Measurements from ENCODE around the gene AKR7A3.
"Not testable (repeated sequence)": the region's sequence is repeated elsewhere in the genome, so short reads cannot be mapped to it uniquely, and the experiment has no call there.

The AKR7A3 gene

DNA sequence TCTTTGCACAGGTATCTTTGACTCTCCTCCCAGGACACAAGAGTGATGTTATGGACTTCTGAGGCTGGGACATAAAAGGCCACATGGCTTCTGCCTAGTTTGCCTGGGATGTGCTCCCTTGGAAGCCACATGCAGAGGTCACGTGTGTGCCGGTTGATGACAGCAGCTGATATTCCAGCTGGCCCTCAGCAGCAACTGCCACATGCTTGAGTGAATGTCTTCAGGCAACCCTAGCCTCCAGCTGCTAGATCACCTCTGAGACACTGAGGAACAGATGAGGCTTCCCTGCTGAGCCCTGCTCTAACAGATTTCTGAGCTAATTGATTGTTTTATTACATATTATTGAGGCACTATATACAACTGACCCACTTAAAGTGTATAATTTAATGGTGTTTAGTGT is 11.6 kb upstream of the AKR7A3 start:
- no peak for DNase-seq (ENCODE audit: extremely low read depth in 1 of 2, low read depth in 1 of 2)

DNA sequence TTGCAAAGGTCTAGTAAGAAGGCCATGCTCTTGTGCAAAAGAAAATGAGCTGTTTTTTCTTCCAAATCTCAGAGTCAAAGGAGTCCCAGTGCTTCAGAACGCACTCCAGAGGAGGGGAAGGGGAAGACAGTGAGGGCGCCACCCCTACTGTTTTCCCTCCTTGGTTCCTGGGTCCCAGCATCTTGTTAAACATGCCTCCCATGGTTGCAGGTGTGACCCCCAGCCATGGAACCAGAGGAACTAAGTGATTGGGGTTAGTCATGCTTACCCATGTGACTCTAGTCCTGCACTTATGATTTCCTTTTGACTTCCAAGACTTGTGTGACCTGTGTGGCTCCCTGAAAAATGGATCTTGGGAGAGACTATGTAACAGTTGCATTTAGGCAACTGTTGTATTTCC is 6.1 kb upstream of the AKR7A3 start:
- DNase-seq (ENCODE audit: extremely low read depth in 1 of 2, low read depth in 1 of 2) = no peak

DNA sequence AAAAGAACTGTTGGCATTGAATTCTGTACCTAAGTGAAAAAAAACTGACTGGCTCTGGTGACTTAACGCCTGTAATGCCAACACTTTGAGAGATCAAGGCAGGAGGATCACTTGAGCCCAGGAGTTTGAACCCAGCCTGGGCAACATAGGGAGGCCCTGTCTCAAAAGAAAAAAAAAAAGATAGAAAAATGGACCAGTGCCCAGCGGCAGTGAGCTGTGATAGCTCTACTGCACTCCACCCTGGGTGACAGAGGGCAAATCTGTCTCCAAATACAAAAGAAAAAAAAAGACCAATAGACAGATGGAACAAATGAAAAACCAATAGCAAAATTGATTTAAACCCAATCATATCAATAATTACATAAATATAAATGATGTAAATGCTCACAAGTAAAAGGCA is 674 bp upstream of the AKR7A3 start:
- DNase-seq (ENCODE audit: extremely low read depth in 1 of 2, low read depth in 1 of 2) = no peak

DNA sequence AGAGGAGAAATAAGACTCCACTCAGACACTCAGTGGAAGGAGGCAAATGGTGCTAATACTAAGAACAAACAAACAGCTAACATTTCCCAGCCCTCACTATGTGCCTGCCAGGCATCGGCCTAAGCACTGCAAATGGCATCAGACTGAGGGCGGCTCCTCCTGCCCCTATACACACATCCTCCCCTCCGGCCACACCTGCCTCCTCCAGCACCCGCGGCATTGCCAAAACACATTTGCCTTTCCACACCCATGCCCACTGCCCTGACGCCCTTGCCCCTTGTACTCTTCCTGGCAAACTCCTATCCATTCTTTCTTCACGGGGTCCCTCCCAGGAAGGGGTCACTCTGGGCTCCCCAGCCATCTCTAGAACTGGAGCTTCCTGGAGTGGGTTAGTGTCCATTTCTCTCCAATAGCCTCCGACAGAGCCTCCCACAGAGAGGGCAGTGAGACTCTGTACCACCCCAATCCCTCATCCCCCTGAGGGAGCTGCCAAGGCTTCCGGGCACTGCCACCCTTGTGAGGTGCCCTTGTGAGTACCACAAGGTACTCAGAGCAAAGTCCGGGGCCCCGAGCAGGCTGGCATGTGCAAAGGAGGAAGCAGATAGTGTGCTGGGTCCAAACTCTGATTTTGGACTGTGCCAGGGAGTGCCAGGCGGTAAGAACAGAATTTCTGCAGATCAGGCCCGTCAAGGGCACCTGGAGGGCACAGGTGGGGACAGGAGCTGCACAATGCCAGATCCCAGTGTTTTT is 959 bp downstream of the AKR7A3 start:
- no peak for DNase-seq (ENCODE audit: extremely low read depth in 1 of 2, low read depth in 1 of 2)

DNA sequence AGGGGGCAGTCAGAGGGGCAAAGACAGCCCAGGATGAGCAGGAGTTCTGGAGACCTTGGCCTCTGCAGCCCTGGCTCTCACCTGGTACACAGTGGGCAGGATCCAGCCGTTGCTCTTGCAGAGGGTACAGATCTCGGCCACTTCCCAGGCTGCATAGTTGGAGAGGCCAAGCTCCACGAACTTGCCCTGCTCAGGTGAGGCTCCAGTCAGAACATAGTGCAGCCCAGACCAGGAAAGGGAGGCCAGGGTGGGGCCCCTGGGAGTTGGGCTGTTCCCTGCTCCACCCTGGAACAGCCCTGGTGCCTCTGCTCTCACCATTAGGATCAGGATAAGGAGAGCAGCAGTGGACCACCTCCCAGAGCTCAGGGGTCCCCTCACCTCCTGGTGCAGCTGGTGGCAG is 2.8 kb downstream of the AKR7A3 start:
- not testable (repeated sequence) for DNase-seq (ENCODE audit: extremely low read depth in 1 of 2, low read depth in 1 of 2)

DNA sequence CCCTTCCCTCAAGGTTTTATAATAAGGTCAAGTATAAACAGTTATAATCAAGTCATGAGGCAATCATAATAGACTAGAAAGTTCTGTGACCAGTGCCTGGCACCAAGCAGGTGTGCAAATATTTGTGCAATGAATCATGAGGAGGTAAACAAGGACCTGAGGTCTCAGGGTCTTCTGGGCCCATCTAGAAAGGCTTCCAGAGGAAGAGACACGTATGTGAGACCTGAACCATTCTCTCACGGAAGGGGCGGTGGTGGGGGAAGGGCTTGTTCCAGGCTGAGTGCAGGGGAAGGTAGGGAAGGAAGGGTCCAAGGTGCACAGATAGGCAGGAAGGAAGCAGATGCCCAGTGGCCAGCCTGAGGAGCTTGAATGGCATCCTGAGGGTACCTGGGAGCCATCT is 3.2 kb downstream of the AKR7A3 start:
- not testable (repeated sequence) for DNase-seq (ENCODE audit: extremely low read depth in 1 of 2, low read depth in 1 of 2)

DNA sequence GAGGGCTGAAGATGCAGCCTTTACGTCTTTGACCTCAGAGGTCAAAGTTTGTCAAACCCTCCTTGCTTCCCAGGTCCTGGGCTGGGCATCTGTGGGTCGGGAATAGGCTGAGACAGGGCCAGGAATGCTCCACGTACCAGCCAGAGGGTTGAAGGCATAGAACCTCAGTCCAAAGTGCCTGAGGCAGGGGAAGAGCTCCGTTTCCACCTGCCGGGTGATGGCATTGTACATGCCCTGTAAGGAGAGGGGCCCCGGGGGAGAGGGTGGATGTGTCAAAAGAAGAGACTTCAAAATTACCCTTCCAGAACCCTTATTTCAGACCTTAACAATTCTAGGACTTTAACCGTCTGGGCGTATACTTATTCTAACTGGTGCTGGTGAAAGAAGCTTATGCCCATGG is 3.7 kb downstream of the AKR7A3 start:
- DNase-seq (ENCODE audit: extremely low read depth in 1 of 2, low read depth in 1 of 2) = no peak

DNA sequence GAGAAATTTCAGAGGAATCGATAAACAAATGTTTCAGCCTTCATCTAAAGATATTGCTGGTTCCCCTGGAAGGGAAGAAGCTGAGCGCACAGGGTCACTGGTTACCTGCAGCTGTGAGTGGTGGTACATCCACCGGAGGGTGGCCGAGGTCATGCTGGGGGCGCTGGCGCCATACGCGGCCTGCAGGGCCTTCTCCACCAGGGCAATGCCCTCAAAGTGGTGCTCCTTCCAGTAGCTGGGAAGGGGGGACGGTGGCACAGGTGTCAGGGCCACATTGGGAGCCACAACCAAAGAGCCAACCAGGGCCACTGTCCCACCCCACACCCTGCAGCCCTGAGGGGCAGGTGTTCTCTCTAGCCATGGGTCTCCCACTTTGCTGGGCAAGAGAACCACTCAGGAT is 4.7 kb downstream of the AKR7A3 start:
- no peak for DNase-seq (ENCODE audit: extremely low read depth in 1 of 2, low read depth in 1 of 2)

DNA sequence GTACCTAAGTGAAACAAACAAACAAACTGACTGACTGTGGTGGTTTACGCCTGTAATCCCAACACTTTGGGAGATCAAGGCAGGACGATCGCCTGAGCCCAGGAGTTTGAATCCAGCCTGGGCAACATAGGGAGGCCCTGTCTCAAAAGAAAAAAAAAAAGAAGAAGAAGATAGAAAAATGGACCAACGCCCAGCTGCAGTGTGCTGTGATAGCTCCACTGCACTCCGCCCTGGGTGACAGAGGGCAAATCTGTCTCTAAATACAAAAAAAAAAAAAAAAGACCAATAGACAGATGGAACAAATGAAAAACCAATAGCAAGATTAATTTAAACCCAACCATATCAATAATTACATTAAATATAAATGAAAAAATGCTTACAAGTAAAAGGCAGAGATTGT is 13.9 kb downstream of the AKR7A3 start:
- no peak for DNase-seq (ENCODE audit: extremely low read depth in 1 of 2, low read depth in 1 of 2)

DNA sequence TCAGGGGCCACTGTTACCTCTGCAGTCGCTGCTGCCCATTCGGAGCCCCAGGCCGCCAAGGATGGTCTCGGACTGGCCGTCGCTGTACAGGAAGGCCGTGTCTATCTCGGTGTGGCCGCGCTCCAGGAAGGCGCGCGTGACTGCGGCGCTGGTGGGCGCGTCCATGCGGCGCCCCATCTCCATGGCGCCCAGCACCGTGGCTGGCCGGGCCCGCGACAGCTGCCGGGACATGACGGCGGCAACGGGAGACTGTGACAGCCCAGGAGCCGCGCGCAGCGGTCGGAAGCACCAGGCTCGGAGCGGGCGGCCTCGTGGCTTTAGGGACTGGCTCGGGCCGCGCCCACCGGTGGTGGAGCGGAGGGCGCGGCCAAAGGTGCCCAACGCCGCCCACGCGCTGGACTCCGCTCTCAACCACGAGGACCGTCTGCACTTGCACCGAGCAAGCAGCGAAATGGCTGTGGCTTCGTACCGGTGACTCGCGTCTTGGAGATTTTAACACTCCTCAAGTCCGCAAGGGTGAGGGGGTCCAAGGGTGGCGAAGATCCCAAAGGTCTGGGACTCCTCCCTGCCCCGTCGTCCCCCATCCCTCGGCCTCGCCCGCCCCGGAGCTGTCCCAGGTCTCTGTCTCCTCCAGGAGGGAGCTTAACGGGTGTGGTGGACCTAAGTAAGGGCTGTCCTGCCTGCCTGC is 14.6 kb downstream of the AKR7A3 start:
- DNase-seq (ENCODE audit: extremely low read depth in 1 of 2, low read depth in 1 of 2) = not testable (repeated sequence)

DNA sequence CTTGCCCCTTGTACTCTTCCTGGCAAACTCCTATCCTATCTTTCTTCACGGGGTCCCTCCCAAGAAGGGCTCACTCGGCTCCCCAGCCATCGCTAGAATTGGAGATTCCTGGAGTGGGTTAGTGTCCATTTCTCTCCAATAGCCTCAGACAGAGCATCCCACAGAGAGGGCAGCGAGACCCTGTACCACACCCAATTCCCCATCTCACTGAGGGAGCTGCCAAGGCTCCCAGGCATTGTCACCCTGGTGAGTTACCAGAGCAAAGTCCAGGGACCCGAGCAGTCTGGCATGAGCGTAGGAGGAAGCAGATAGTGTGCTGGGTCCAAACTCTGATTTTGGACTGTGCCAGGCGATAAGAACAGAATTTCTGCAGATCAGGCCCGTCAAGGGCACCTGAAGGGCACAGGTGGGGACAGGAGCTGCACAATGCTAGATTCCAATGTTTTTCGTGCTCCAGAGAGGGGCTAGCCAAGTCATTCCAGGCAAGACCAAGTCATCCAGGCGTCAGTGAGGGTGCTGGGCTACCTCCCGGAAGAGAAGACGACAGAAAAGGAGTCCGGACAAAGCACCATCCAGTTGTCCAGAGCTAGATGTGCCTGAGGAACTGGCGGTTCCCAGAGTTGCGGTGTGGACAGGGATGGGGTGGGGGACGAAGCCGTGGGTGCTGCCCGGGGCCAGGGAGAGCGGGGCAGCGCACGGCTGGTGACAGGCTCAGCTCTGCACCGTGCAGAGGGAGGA is 15.3 kb downstream of the AKR7A3 start:
- no peak for DNase-seq (ENCODE audit: extremely low read depth in 1 of 2, low read depth in 1 of 2)

DNA sequence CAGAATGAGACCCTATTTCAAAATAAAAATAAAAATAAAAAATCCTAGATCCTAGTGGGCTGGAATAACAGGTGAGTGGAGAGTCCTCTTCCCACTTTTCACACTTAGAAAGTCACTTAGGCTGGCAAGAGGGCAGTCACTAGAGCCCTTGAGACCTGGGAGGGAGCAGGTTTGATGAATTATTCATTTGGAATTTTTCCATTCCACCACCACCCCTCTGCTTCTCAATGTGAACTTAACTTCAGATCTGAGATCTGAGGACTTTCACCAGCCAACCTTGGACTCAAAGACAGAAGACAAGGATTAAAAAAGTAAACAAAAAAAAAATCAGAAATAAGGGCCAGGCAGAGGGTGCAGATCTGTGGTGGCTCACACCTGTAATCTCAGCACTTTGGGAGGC is 16.5 kb downstream of the AKR7A3 start:
- DNase-seq (ENCODE audit: extremely low read depth in 1 of 2, low read depth in 1 of 2) = no peak

DNA sequence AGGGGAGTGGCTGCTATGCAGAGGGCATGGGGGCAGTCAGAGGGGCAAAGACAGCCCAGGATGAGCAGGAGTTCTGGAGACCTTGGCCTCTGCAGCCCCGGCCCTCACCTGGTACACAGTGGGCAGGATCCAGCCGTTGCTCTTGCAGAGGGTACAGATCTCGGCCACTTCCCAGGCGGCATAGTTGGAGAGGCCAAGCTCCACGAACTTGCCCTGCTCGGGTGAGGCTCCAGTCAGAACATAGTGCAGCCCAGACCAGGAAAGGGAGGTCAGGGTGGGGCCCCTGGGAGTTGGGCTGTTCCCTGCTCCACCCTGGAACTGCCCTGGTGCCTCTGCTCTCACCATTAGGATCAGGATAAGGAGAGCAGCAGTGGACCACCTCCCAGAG is 18.2 kb downstream of the AKR7A3 start:
- not testable (repeated sequence) for DNase-seq (ENCODE audit: extremely low read depth in 1 of 2, low read depth in 1 of 2)

DNA sequence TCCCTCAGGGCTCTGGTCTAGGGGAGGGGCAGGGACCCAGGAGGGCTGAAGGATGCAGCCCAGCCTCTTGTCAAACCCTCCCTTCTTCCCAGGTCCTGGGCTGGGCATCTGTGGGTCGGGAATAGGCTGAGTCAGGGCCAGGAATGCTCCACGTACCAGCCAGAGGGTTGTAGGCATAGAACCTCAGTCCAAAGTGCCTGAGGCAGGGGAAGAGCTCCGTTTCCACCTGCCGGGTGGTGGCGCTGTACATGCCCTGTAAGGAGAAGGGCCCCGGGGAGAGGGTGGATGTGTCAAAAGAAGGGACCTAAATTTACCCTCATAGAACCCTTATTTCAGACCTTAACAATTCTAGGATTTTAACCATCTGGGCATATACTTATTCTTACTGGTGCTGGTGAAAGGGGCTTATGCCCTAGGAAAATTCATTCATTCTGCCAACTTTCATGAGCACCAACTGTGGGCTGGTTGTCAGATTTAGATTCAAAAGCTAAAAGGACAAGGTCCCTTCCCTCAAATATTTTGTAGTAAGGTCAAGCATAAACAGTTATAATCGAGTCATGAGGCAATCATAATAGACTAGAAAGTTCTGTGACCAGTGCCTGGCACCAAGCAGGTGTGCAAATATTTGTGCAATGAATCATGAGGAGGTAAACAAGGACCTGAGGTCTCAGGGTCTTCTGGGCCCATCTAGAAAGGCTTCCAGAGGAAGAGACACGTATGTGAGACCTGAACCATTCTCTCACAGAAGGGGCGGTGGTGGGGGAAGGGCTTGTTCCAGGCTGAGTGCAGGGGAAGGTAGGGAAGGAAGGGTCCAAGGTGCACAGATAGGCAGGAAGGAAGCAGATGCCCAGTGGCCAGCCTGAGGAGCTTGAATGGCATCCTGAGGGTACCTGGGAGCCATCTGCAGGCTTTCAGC is 18.9 kb downstream of the AKR7A3 start:
- not testable (repeated sequence) for DNase-seq (ENCODE audit: extremely low read depth in 1 of 2, low read depth in 1 of 2)

DNA sequence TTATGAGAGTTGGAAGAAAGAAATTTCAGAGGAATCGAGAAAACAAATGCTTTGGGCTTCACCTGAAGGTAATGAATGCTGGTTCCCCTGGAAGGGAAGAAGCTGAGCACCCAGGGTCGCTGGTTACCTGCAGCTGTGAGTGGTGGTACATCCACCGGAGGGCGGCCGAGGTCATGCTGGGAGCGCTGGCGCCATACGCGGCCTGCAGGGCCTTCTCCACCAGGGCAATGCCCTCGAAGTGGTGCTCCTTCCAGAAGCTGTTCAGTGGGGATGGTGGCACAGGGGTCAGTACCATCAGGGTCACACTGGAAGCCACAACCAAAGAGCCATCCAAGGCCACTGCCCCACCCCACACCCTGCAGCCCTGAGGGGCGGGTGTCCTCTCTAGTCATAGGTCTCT is 20.1 kb downstream of the AKR7A3 start:
- DNase-seq (ENCODE audit: extremely low read depth in 1 of 2, low read depth in 1 of 2) = no peak

DNA sequence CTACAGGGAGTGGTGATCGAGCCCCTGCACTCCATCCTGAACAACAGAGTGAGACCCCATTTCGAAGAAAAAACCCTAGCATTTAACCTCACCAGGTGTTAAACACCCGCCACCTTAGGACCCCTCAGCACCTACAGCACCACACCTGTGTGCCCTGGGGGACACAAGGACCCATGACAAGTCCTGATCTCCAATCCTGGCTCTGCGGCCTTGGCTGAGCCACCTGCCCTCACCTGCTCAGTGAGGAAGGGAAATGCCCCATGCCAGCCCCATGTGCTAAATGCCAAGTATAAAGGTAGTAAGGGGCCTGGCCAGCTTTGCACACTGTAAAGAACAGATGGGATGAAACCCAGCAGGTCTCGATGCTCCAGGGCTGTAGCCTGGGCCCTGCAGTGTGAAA is 25.8 kb downstream of the AKR7A3 start:
- no peak for DNase-seq (ENCODE audit: extremely low read depth in 1 of 2, low read depth in 1 of 2)

DNA sequence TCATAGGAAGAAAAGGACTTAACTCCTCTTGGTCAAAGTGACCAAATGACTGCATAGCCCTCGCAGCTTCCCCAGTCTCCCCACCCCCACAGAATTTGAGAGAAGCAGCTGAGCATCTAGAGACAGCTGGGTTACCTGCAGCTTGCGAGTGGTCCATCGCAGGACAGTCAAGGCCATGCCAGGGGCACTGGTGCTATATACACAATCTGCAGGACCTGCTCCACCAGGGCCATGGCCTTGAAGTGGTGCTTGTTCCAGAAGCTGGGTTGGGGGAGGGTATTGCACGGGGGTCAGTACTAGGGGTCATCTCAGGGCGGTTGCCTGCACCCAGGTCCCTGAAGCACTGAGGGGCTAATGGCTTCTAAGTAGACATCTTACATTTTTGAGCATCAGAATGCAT is 26.5 kb downstream of the AKR7A3 start:
- no peak for DNase-seq (ENCODE audit: extremely low read depth in 1 of 2, low read depth in 1 of 2)

DNA sequence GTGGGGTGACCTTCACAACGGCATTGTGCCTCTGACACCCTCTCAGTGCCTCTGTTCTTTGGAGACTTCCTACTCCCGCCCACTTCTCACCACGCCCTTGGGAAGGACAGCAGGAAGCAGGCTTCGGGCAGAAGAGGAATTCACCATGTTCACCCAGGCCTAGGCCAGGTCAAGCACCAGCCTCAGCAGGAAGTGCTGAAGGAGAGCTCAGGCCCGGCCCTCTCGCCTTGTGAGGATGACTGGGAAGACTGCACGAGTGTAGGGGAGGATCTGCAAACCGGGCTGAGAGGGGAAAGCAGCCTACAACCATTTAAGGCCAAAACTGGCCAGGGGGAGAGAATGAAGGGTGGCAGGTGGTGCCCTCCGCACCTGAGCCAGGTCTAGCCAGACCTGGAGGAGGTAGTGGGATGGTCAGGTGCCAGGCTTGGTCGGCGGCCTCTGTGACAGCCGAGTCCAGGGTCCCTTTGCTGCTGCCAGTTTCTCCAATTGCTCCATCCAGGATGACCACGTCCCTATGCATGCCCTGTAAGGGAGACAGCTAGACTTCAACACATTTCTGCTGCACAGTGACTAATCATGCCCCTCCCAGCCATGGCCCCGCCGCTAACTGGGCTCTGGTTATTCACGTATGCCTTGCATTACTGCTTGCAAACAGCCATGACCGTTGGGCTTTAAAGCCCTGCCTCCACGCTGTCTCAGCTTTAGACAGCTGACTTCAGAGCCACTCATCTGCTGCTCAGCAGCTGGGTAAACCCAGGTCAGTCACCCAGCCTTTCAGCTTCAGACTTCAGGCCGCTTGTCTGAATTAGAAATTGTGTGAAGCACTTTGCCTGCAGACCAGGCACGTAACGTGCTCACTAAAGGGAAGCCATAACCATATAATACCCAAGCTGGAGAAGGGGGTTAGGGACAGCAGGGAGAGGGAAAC is 28.1 kb downstream of the AKR7A3 start:
- no peak for DNase-seq (ENCODE audit: extremely low read depth in 1 of 2, low read depth in 1 of 2)

DNA sequence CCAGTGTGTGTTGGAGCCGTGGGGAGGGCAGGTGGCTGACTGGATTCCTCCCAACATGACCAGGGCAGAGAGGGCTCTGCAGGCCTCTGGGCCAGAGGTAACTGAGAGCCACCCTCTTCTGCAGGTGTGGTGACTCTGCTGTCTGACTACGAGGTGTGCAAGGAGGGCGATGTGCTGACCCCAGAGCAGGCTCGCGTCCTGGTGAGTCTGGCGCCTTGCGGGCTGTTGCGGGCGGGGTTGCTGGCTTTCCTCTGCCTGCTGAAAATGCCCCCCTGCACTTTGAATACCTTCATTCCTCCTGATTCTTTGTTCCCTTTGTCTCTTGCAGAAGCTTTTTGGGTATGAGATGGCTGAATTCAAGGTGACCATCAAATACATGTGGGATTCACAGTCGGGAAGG is 30.2 kb downstream of the AKR7A3 start:
- DNase-seq (ENCODE audit: extremely low read depth in 1 of 2, low read depth in 1 of 2) = no peak
